NCI-H226 (cell line): ENCODE measurements around the gene GLI3.

ENCODE experiments used
- DNase-seq: peaks from one replicate; pipeline ENCODE4 v3.0.0-alpha.2; 2015

Gene GLI3

DNA sequence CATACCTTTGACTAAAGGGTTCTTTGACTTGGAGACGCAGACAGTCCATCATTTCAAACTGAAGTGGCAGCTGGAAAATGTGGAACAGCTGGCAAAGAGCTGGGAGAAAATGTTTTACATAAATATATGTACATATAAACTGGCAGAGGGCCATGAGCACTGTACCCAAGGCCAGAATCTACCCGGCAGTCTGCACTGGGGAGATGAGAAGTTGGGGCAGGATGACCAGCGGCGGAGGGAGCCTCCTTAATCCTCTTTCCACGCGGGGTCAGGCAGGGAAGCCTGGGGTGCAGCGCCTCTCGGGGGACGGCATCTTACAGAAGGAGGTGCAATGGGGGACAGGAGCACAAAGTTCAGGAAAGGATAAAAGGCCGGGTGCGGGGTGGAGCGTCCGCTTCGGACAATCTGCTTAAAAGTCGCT lies 1.3 kb downstream of the GLI3 start:
- DNase-seq, result no peak

DNA sequence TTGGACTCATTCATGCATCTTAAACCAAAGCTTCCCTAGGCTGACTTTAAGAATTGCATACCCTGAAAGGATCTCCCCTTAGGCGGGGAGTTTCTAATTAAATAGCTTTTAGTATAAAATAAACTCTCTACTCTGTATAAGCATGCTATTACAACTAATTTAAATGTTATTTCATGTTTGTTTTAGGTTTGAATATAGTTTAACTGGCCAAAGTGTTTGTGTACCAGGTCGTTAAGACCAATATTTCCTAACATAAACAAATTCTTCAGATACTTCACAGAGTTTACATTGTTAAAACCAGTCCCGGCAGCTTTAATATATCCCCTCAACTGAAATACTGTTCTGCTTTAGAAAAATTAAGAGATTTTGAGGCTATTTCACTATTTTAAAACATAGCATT lies 2.3 kb downstream of the GLI3 start:
- no peak for DNase-seq

DNA sequence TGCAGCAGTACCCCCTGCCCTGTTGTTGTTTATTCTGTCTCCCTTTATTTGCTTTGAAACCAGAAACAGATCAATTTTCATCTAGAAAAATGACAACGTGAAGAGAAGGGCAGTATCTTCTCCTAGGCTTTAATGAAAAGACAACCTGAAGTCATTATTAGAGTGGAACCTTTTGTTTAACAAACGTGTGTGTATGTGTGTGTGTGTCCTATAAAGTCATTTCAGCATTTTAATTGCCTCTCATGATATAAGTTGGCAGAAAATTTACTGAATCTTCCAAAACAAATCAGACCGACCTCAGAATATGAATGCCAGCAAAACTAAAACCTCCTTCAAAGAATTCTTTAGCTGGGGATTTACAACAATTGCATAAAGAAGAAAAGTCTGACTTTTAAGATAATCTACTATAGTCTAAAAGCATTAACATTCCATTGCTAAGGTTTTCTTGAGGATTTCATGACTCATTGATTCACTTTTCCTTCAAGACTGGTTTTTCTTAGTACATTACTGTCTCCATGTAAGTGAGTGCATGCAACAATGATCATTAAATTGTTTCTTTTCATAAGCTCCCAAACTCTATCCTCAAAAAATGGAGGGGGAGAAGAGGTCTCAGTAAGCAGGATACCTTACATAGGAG lies 3.2 kb downstream of the GLI3 start:
- DNase-seq, result peak; percentile 34

DNA sequence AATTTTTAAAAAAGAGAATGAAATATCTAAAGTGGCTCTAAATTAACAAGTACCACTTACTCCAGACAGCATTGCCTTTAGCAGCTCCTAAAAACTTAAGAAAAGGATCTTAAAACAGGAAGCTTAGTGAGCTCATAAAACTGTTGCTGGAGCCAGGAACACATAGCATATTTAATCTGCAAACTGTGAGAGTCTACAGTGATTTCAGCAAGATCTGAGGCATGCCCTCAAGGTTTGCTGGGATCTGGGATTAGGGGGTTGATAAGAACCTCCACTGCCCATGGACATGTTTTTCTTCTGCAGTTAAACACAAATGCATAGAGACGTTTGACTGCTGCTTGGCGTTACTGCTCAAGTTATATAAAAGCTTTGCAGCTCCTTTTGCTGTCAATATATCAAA lies 3.8 kb downstream of the GLI3 start:
- DNase-seq, result peak; percentile 70

DNA sequence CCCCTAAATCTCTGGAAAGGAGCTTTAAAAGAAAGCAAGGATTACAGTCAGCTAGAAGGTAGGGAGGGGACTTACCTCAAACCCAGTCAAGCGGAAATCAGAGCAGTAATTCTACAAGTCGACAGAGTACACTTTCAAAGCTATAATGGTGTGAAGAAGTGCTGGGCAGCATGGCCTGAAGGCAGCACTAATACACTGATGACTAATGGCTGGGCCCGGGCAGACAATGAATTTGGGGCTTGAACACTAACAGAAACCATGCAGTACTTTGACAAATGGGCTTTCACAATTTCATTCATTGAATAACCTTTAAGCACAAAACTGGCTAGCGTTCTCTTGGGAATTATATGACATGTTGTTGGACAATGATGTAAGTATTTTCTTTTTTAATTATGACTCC lies 4.7 kb downstream of the GLI3 start:
- DNase-seq, result peak; percentile 63

DNA sequence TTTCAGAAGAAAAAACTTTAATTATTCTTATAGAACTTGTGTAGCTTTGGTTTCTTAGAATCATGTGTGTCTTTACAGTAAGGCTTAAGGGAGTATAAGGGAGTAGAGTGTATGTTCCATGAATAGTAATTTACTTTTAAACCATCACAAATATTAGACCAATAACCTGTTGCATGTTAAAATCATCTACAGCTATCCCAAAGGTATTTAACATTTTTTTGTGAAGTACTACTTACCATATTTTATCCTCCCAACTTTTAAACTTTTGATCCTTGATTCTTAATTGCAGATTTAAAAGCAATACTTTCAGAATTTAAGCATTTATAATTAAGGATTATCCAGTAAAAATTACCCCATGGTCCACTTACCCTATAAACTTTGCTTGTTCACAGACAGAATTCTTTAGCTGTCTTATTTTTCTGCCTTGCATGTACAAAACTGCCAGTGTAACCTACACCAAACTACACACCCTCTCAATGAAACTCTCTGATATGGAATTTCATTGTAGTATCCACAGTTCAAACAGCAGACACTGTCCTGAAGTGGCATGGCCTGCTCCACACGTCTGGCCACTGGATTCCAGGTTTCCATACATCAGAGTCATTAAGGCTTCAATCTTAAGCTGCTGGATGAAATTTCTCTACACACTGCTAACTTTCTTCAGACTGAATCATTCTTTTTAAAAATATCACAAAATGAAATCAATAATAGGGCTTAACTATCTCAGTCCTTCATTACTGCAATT lies 5.8 kb downstream of the GLI3 start:
- DNase-seq, result no peak

DNA sequence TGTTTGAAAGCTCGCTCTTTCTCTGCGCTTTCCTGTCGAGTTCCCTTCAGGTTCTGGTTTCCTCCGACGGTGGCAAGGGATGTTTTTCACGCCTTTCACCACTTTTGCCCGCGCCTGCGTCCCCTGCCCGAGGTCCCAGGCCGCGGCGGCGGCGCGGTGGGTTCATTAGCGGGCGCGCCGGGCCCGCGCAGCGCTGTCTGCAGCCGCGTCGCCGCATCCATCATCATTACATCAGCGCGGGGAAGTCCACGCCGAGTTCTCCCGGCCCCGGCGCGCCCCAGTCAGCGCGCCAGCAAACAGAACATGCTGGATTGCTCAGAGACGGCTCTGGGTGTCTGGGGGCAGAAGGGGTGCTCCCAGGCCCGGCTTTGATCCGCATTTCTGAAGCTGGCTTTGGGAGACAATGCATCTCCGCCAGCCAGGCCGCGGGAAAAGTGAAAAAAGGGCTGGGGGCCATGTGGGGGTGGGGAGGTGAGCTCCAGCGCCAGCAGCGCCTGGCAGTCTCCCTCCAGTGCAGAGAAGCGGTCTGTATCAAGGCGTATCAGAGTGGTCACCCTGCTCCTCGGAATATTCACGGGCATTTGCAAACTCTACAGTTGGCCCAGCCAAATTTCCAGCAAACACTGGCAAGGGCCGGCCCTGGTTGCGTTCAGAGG lies 8.9 kb downstream of the GLI3 start:
- no peak for DNase-seq

DNA sequence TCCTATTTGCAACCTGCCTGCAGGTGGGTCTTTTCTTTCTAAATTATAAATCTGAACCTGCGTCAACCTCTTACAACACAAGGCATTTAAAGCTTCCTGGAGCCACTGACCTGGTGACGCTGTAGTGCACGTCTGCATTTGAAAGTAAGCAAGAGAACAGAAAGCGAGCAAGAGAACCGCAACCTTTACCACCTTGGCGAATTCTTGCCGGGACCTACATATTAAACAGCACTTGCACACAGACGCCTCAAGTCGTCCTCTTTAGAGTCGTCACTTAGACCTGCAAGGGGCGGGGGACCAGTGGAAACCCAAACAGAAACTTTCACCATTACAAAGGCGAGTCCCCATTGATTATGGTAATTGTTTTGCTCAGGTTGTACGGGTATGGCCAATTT lies 9.5 kb downstream of the GLI3 start:
- DNase-seq, result no peak

DNA sequence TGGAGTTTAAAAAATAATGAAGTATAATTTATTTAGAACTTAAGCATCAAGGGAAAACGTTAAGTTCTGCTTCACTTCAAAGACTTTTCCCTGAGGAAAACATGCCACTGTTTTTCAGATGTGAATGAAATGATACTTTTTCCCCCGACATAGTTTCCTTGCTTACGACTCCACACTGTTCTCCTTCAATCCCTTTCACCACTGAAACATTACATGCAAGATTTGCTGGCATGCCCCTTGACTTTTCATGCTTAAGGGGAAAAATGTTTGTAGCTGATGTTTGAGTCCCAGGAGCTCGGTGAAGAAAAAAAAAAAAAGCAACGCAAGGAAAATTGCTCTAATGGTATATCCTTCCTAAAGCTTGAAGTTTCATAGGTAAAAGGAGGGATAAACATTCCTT lies 10.0 kb downstream of the GLI3 start:
- DNase-seq, result no peak

DNA sequence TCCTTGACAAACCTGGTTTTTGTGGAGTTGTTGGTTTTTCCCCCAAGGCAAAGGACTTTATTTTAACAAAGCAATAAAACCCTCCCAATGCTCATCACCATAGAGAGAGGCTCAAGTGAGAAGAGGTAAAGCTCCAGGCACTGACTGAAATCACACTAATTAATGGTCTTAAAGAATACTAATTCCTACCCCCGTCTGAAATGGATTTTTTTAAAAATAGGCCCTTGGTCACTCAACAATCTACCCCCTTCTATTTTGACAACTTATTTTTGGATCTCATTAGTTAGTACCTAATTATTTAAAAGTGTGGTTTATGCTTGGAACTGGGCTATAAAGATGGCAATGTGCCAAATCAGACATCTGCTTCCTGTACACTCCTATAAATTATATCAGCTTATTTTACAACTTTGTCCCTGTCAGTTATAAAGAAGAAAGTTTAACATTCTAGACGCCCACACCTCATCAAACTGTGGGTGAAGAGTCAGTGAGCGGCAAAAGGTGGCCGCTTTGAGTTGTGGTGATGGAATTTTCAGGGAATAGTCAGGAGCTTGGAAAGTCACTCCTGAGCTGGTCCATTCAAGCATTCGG lies 10.6 kb downstream of the GLI3 start:
- no peak for DNase-seq

DNA sequence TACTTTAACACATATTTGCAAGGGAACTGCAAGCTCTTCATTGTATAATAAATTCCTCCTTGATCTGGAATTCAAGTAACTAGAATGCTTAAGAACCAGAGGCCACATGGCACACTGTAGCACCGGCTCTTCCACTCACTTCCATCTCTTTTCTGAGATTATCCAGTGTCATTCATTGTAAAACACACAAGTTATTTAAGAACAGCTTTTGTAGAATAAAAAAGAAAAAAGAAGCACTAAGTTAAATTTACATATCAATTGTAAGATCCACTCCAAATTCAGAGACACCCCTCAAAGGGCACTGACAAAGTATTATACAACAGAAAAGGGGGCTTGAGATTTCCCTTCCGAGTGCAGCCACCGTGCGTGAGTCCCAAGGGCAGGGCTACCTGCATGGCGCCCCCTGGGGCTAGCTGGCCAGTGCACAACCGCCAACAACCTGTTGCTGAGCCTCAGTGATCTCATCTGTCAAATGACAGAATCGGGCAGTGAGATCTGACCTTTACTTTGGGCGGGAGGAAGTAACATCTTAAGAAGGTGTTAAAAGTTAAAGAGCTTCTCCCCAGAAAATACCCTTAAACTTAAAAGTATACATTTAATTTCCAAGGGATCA lies 12.5 kb downstream of the GLI3 start:
- DNase-seq, result no peak

DNA sequence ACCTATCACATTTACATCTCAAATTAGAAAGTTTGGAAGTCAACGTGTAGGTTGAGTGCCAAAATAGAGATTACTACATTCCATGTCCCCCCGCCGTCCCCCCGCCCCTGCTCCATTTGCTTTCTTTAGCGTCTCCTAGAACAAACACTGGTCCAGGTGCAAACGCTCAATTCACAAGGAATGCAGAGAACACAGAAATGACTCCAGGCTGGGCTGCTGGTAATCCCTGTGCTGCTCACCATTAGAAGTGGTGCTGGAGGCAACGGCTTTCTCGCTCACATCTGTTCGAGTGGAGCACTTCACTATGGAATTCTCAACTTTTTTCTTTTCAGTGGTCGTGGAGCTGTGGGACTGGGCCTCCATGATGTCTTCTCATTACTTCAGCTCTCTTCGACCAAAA lies 14.1 kb downstream of the GLI3 start:
- DNase-seq, result no peak

DNA sequence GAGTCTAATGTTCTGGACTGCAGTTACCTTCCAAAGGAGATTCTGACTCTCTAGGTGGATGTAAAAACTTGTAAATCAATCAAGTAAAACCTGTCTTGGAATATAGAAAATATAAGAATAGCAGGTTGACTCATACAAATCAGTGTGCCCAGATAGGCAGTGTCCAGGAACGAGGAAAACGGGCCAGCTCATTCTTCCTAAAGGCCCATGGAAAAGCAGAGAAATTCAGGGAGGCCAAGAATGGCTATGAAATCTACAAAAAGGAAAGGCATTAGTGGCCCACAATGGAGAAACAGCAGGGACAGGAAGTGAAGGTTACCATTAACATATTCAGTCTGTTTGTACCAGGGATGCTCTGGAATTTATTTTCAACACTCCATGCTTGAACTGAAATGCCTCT lies 14.9 kb downstream of the GLI3 start:
- no peak for DNase-seq

DNA sequence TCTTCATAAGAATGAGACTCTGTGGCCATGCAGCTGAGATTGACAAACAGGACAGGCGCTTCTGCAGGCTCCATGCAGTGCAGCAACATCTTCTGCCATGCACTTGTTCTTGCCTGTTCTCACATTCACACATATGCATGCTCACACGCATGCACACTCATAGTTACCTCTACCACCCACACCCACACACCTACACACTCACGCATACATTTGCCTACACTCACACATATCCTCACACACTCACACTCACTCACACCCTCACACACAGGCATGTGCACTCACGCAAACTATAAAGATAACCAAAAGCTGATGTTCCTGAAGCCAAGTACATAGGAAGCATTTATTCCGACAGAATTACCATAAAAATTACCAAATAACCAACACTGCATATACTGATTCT lies 15.7 kb downstream of the GLI3 start:
- DNase-seq, result no peak

DNA sequence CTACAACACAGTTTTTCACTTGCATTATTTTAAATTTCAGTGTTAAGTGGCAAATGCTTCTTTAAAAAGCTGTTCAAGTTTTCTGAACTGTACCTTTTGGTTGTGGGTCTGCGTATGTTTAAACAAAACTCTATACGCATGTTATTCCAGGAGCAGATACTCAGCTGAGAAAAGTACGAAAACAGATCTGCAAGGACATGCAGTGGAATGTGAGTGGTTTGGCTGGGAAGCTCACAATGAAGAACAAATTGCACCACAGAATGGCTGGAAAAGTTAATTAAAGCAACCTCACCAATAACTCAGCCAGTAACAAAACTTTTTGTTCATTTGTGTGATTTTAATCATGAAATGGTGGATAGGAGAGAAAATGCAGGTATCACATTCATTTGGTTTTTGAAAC lies 17.6 kb downstream of the GLI3 start:
- no peak for DNase-seq

DNA sequence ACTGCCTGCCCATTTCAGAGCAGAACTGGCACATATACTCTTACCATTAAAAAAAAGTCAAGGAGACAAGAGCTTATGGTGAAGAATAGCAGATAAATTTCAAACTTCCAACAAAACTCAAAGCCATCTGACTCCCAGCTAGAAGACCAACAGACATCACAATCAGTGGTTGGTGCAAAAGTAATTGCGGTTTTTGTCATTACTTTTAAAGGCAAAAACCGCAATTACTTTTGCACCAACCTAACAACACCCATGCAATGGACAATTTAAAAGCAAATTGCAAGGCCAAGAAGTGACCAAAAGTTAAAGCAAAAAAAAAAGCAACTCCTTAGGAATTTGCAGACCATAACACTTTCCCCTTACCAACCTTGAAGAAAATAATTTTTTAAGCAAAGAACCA lies 18.8 kb downstream of the GLI3 start:
- no peak for DNase-seq

DNA sequence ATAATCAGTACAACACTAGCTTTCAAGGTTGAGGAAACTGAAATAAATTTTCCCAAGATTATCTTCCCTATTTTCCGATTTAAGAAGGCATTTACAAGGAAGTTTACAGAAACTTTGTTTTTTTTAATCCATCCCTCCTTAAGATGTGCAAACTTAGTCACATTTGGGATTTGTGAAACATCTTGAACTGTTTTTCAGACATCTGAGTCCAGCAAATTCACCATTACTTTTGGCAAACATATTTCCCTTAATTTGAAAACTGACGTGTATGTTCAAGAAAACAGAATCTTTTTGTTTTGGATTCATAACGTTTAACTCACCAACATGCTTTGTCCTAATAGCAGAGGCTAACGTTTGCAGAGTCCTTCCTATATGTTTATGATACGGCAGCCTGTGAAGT lies 19.5 kb downstream of the GLI3 start:
- DNase-seq, result no peak

DNA sequence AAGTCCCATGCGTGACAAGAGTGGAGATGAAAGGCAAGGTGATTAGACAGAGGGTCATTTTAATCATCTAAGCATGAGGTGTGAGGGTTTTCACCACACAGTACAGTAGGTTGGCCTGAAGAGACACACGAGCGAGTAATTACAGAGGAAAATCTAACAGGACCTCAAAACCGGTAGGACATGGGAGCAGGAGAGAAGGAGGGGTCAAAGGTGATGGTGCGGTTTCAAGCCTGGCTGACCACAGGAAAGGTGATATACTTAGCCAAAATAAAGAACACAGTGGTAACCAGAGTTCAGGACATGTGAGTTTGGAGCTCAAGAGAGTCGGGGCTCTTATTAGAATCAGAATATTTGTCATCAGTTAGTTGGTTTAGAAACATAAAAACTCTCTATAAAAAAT lies 20.0 kb downstream of the GLI3 start:
- DNase-seq, result no peak

DNA sequence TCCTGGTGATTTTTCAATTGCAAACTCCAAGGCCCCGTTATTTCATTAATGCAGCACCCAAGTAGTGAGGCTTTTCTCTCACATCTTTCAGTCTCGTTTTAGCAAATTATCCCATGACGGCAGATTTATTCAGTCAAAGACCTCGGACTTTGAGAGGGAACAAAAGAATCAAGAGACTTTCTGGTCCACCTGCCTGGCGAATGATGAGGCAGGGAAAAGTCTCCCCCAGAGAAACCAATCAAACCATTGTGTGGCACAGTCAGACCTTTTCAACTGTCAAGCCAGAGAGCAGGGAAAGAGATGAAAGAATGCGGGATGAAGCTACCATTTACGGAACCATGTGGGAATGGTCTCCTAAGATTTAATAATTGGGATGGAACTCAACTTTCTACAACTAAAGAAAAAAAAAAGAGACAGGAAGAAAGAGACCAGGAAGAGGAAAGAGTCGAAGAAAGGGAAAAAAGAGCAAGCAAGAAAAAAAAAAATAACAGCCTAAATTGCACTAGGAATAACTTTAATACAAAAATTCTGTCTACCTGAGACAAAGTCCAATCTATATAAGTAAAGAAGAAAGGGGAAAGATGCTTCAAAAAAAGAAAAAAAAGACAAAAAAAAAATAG lies 22.8 kb downstream of the GLI3 start:
- no peak for DNase-seq

DNA sequence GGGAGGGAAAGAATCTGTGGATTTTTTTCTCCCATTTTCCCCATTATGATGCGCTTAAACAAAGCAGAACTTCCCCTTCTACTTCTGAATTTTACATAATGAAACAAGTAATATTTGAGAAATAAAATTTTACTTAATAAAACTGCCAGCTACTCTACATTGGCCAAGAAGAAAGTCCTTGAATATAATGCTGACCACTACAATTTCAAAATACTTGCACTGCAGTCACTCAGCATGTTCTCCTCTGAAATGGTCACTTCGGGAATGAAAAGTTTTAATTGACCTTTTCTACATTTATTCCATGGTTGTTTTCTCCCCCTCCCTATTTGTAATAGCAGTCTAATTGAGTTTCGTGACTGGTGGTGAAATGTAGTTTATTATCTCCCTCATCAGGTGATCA lies 23.9 kb downstream of the GLI3 start:
- DNase-seq, result no peak

DNA sequence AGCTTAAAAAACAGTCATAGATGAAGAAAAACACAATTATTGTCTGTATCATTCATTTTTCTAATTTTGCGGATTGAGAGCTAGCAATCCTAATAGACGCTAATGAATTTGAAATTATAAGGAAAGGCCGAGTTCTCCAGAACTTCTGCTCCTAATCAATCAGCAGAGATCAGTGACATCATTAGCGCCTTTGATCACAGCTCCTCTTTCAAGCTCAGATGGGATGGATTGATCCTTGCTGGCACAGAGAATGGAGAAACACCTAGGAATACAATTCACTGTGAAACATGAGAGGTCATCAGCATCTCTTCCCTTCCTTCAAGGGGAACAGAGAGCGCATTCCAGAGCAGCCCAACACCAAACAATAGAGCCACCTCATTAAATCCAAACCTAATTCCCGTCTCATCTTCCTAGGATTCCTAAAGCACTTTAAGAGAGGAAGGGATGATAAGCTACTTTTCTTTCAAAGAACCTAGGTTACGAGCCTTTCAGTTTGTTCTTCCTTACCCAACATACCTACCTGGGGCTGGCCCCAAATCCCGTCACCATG lies 24.4 kb downstream of the GLI3 start:
- DNase-seq, result no peak

DNA sequence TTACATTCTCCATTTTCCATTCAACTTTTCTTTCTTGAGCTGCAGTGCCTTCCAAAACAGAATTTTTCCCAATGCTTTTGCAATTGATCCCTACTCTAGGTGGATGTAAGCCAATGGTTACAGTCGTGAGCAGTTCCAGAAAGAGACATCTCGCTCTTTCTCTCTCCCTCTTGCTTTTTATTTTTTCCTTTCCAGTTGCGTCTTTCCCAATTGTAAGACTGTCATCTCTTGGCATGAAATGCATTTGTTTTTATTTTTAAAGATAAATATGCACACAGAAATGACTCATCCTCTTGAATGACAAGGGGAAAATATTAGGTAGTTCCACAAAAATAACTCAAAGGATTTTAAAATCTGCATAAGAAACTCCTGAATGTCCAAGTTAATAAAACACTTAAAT lies 25.1 kb downstream of the GLI3 start:
- DNase-seq, result no peak

DNA sequence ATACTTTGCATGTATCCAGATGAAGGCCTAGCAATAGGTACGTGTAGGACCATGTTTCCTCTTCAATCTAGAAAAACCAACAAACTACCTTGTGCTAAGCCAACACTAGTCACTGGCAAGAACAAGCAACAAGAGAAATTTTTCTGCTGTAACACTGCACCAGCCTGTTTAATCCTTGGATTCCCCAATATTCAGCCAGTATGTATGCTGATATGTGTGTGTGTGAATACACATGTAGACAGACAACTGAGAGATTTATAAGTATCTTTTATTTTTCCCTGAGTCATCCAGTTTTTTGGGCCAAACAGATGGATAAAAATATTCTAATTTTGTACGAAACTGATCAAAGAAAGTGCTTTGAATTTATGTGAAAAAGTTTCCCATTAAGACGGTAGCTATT lies 26.2 kb downstream of the GLI3 start:
- no peak for DNase-seq
